ENCODE results near the gene PNMT. TPM values are rescaled to one million over a fixed set of nuclear protein-coding genes. Genes with fewer than 3 reads are reported as not detected.

The PNMT gene
- total and polyA plus RNA-seq, 2 of the 4 experiments (the other 2 are of a cell fraction) = not detected

DNA sequence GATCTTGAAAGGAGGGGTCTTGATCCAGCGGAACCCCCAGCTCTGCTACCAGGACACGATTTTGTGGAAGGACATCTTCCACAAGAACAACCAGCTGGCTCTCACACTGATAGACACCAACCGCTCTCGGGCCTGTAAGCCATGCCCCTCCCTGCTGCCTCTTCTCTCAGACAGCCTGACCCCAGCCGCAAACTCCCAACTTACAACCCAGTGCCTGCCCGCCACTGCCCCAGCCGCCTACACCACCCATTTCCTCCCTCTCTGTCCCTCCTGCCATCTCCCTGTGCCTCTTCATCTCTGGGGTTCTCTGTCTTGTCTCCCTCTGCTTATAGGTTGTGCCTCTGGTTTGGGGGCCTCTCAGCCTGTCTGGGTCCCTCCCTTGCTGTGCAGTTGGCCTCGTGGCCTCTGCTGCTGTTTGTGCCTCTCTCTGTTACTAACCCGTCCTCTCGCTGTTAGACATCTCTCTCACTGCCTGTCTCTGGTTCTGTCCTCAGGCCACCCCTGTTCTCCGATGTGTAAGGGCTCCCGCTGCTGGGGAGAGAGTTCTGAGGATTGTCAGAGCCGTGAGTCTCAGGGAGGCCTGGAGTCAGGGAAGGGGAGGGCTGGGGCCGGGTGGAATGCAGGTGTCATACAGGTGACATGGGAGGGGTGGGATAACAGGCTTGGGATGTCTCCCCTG, 41.2 kb downstream of the PNMT start:
- no peak overlapping the region for H3K14ac ChIP-seq (replicated peaks; ENCODE audit: low read depth, low read length)
- H4K91ac ChIP-seq (ENCODE audit: insufficient read depth, low read depth, low read length) = no peak overlapping the region
- in situ Hi-C loops (cut with MboI; ENCODE audit: low sequenced_read_pairs) = no loop called here
- H3K4me1 ChIP-seq (ENCODE audit: control insufficient read depth, insufficient read depth, low read length) = peaks cover 6% of the 10 kb centered on the region; the same call in 1 of the 2 replicates
- no peak overlapping the region for H2BK20ac ChIP-seq (ENCODE audit: low read depth, low read length)
- dilution Hi-C loops (cut with HindIII; ENCODE audit: low sequenced_read_pairs, unreplicated experiment) = no loop called here
- H3K27me3 ChIP-seq (ENCODE audit: control insufficient read depth, insufficient read depth, low read length) = no peaks in the 10 kb centered on the region
- no peak overlapping the region for H3K4me2 ChIP-seq (ENCODE audit: low read depth, low read length)
- H3K9ac ChIP-seq (ENCODE audit: low read depth, low read length) = no peak overlapping the region
- H2AK9ac ChIP-seq (replicated peaks; ENCODE audit: low read depth, low read length, poor library complexity) = no peak overlapping the region
- ATAC-seq (ENCODE audit: low read depth) = no peak
- H2BK15ac ChIP-seq (ENCODE audit: low read depth, low read length) = no peak overlapping the region
- ChIA-PET CTCF (no interaction called here), POLR2A (ENCODE audit: unreplicated experiment) (no interaction called here)
- no peak overlapping the region for H3K18ac ChIP-seq (ENCODE audit: low read depth, low read length)
- no peak for DNase-seq
- no peak overlapping the region for H2AK5ac ChIP-seq (ENCODE audit: low read depth, low read length)
- no peak overlapping the region for H3K56ac ChIP-seq (ENCODE audit: extremely low read depth, insufficient read depth, low read length)
- H4K20me1 ChIP-seq (ENCODE audit: insufficient read depth, low read length) = peaks cover 23% of the 10 kb centered on the region
- peaks cover 4% of the 10 kb centered on the region; the same call in 1 of the 2 replicates for H3K9me1 ChIP-seq (ENCODE audit: insufficient read depth, low read length)
- H2BK5ac ChIP-seq (ENCODE audit: low read depth, low read length, poor library complexity, severe bottlenecking) = no peak overlapping the region
- H3K9me3 ChIP-seq (ENCODE audit: control insufficient read depth, insufficient read depth, low read length) = no peaks in the 10 kb centered on the region
- no peak overlapping the region for H2AFZ ChIP-seq (replicated peaks; ENCODE audit: low read length, poor library complexity)
- no peak overlapping the region for H4K5ac ChIP-seq (ENCODE audit: low read depth, low read length)
- H3K23ac ChIP-seq (ENCODE audit: low read depth, low read length) = no peak overlapping the region
- intact Hi-C loops (cut with micrococcal nuclease) = no loop called here
- H4K8ac ChIP-seq (ENCODE audit: low read depth in 2 of 2, low read length in 2 of 2) = no peak overlapping the region
- no peak overlapping the region for H3K4ac ChIP-seq (ENCODE audit: low read depth, low read length)
- no peak overlapping the region for H2BK120ac ChIP-seq (ENCODE audit: low read depth, low read length)
- peaks cover 49% of the 10 kb centered on the region for H3K36me3 ChIP-seq (ENCODE audit: control insufficient read depth, insufficient read depth, low read length)
- BruUV-seq (replicated peaks) = no TSS peak
- no peak overlapping the region for H3K27ac ChIP-seq (ENCODE audit: insufficient read depth, low read length)
- TF ChIP-seq, protein P1, sequence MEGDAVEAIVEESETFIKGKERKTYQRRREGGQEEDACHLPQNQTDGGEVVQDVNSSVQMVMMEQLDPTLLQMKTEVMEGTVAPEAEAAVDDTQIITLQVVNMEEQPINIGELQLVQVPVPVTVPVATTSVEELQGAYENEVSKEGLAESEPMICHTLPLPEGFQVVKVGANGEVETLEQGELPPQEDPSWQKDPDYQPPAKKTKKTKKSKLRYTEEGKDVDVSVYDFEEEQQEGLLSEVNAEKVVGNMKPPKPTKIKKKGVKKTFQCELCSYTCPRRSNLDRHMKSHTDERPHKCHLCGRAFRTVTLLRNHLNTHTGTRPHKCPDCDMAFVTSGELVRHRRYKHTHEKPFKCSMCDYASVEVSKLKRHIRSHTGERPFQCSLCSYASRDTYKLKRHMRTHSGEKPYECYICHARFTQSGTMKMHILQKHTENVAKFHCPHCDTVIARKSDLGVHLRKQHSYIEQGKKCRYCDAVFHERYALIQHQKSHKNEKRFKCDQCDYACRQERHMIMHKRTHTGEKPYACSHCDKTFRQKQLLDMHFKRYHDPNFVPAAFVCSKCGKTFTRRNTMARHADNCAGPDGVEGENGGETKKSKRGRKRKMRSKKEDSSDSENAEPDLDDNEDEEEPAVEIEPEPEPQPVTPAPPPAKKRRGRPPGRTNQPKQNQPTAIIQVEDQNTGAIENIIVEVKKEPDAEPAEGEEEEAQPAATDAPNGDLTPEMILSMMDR (conservative IDR thresholded peaks at IDR 0.05; ENCODE audit: low read depth, low read length) = no peak
- TF ChIP-seq RAD21 (IDR thresholded peaks at IDR 0.05; ENCODE audit: low read length) (no peak), FOS (IDR thresholded peaks at IDR 0.05; ENCODE audit: low read depth, low read length) (no peak), CHD1 (IDR thresholded peaks at IDR 0.05; ENCODE audit: low read depth, low read length) (no peak), CEBPB (IDR thresholded peaks at IDR 0.05; ENCODE audit: low read depth, low read length) (no peak), SMC3 (IDR thresholded peaks at IDR 0.05; ENCODE audit: low read depth, low read length) (no peak), NFE2L2 (IDR thresholded peaks at IDR 0.05; ENCODE audit: low read depth, low read length) (no peak), BHLHE40 (IDR thresholded peaks at IDR 0.05; ENCODE audit: low read depth, low read length) (no peak), RFX5 (IDR thresholded peaks at IDR 0.05; ENCODE audit: low read depth, low read length) (no peak)
- no peak overlapping the region for H3K4me3 ChIP-seq (ENCODE audit: insufficient read depth, low read depth, low read length)
- H3K79me1 ChIP-seq (ENCODE audit: low read depth in 1 of 2, low read length in 2 of 2) = peaks cover 0 to 32% of the 10 kb centered on the region in 2 experiments; a peak in 2 of 4 replicates
- WGBS, 2 experiments (ENCODE audit: extremely low coverage in 2 of 2, insufficient read length in 1 of 2) = 100% methylated on average over 2 of the region's 14 CpGs; no CpG with 5 or more reads in 1 of the 2 experiments

Data from IMR-90 (cell line).